ENCODE results near the gene RREB1.
"Not testable (repeated sequence)": the region's sequence is repeated elsewhere in the genome, so short reads cannot be mapped to it uniquely, and the experiment has no call there.

The RREB1 gene

GRCh38 chr6:7262746-7263518 is 155.2 kb downstream of the RREB1 start:
- no peak for DNase-seq (ENCODE audit: low read depth, low spot score)

GRCh38 chr6:7263519-7263805 is 155.7 kb downstream of the RREB1 start:
- not testable (repeated sequence) for DNase-seq (ENCODE audit: low read depth, low spot score)

- DNase-seq (ENCODE audit: low read depth, low spot score) = no peak
Measured at GRCh38 chr6:7264041-7264440, 156.3 kb downstream of the RREB1 start.

GRCh38 chr6:7264686-7265384 is 157.1 kb downstream of the RREB1 start:
- no peak for DNase-seq (ENCODE audit: low read depth, low spot score)

GRCh38 chr6:7265385-7265726 is 157.6 kb downstream of the RREB1 start:
- not testable (repeated sequence) for DNase-seq (ENCODE audit: low read depth, low spot score)

- no peak for DNase-seq (ENCODE audit: low read depth, low spot score)
Measured at GRCh38 chr6:7267071-7267465, 159.3 kb downstream of the RREB1 start.

- DNase-seq (ENCODE audit: low read depth, low spot score) = peak; percentile 96
Measured at GRCh38 chr6:7267466-7268091, 159.8 kb downstream of the RREB1 start.

GRCh38 chr6:7268362-7268761 is 160.6 kb downstream of the RREB1 start:
- DNase-seq (ENCODE audit: low read depth, low spot score) = no peak

GRCh38 chr6:7268816-7269555 is 161.2 kb downstream of the RREB1 start:
- DNase-seq (ENCODE audit: low read depth, low spot score) = no peak

- DNase-seq (ENCODE audit: low read depth, low spot score) = no peak
Measured at GRCh38 chr6:7269816-7270215, 162.1 kb downstream of the RREB1 start.

- DNase-seq (ENCODE audit: low read depth, low spot score) = no peak
Measured at GRCh38 chr6:7270320-7271204, 162.8 kb downstream of the RREB1 start.

- no peak for DNase-seq (ENCODE audit: low read depth, low spot score)
Measured at GRCh38 chr6:7271205-7271534, 163.4 kb downstream of the RREB1 start.

- DNase-seq (ENCODE audit: low read depth, low spot score) = no peak
Measured at GRCh38 chr6:7273709-7274108, 165.9 kb downstream of the RREB1 start.

- not testable (repeated sequence) for DNase-seq (ENCODE audit: low read depth, low spot score)
Measured at GRCh38 chr6:7274525-7274924, 166.8 kb downstream of the RREB1 start.

- no peak for DNase-seq (ENCODE audit: low read depth, low spot score)
Measured at GRCh38 chr6:7276199-7276524, 168.4 kb downstream of the RREB1 start.

- no peak for DNase-seq (ENCODE audit: low read depth, low spot score)
Measured at GRCh38 chr6:7282097-7282906, 174.5 kb downstream of the RREB1 start.

GRCh38 chr6:7283676-7284075 is 175.9 kb downstream of the RREB1 start:
- DNase-seq (ENCODE audit: low read depth, low spot score) = no peak

- no peak for DNase-seq (ENCODE audit: low read depth, low spot score)
Measured at GRCh38 chr6:7285416-7285815, 177.7 kb downstream of the RREB1 start.

- no peak for DNase-seq (ENCODE audit: low read depth, low spot score)
Measured at GRCh38 chr6:7290079-7290478, 182.3 kb downstream of the RREB1 start.

- DNase-seq (ENCODE audit: low read depth, low spot score) = no peak
Measured at GRCh38 chr6:7292596-7293255, 185.0 kb downstream of the RREB1 start.
